GM21619 (cell line): ENCODE data around the gene CPSF7.
"Not testable (repeated sequence)": the region's sequence is repeated elsewhere in the genome, so short reads cannot be mapped to it uniquely, and the experiment has no call there.

Experiments used
- ATAC-seq: cut with Tn5 transposase; IDR thresholded peaks from one replicate; pipeline ENCODE4 v1.9.1; 2021; ENCODE audit not compliant: unreplicated experiment

Gene CPSF7

GRCh38 chr11:61390161-61390560, 39.6 kb downstream of the CPSF7 start:
- ATAC-seq, result no peak

- no peak for ATAC-seq
Observed at GRCh38 chr11:61384271-61385242, 45.2 kb downstream of the CPSF7 start.

GRCh38 chr11:61383859-61384258, 45.9 kb downstream of the CPSF7 start:
- ATAC-seq, result not testable (repeated sequence)

GRCh38 chr11:61380884-61381283, 48.9 kb downstream of the CPSF7 start:
- no peak for ATAC-seq

GRCh38 chr11:61378713-61379313, 51.0 kb downstream of the CPSF7 start:
- ATAC-seq, result no peak

- ATAC-seq, result no peak
Observed at GRCh38 chr11:61377461-61378160, 52.2 kb downstream of the CPSF7 start.

GRCh38 chr11:61375761-61376108, 54.0 kb downstream of the CPSF7 start:
- ATAC-seq, result no peak

- no peak for ATAC-seq
Observed at GRCh38 chr11:61372659-61373420, 56.9 kb downstream of the CPSF7 start.

- no peak for ATAC-seq
Observed at GRCh38 chr11:61370349-61371005, 59.3 kb downstream of the CPSF7 start.

GRCh38 chr11:61369372-61370348, 60.1 kb downstream of the CPSF7 start:
- no peak for ATAC-seq

- ATAC-seq, result no peak
Observed at GRCh38 chr11:61368646-61369045, 61.1 kb downstream of the CPSF7 start.

- ATAC-seq, result no peak
Observed at GRCh38 chr11:61367406-61367805, 62.4 kb downstream of the CPSF7 start.

GRCh38 chr11:61364012-61364675, 65.6 kb downstream of the CPSF7 start:
- no peak for ATAC-seq

- ATAC-seq, result no peak
Observed at GRCh38 chr11:61362542-61362875, 67.3 kb downstream of the CPSF7 start.

- ATAC-seq, result peak; percentile 78
Observed at GRCh38 chr11:61361741-61362541, 67.8 kb downstream of the CPSF7 start, which contains the start of the genes CYB561A3 and TMEM138. CYB561A3 (minus strand) TSS chr11:61361882; CDS start chr11:61356713, 5,169 bp downstream. TMEM138 (plus strand) TSS chr11:61362374; CDS start chr11:61364391, 2,017 bp downstream.

- ATAC-seq, result no peak
Observed at GRCh38 chr11:61361237-61361740, 68.5 kb downstream of the CPSF7 start.

- ATAC-seq, result no peak
Observed at GRCh38 chr11:61359516-61359915, 70.3 kb downstream of the CPSF7 start.

- no peak for ATAC-seq
Observed at GRCh38 chr11:61358566-61358965, 71.2 kb downstream of the CPSF7 start.
